AG04449 (cell line): ENCODE results near the gene IGF1R.

ENCODE experiments used
- CTCF ChIA-PET: fragments of 350-600 bp; formaldehyde crosslinking; extraction: SDS; loops from one replicate; lab custom pipeline; 2021; ENCODE audit warnings: antibody characterized with exemption; lab: Yijun Ruan, JAX
- POLR2A ChIA-PET: fragments of 400-600, 350-600 bp; formaldehyde crosslinking; extraction: SDS; loops from one replicate; lab custom pipeline; 2020; ENCODE audit warnings: antibody characterized with exemption, inconsistent platforms; lab: Yijun Ruan, JAX
- DNase-seq: peaks from one replicate; pipeline ENCODE4 v3.0.0-alpha.2; 2010; ENCODE audit warnings: low read depth, low spot score
- H3K4me3 ChIP-seq: 2 replicates; pipeline ENCODE4 v1.5.1; 2011; ENCODE audit warnings: low read depth, mild to moderate bottlenecking, control low read depth, low read length
- CTCF ChIP-seq: IDR thresholded peaks from one replicate; pipeline ENCODE4 v1.5.1; 2011; ENCODE audit warnings: mild to moderate bottlenecking, moderate library complexity, low read length, control low read depth, inconsistent platforms; ENCODE audit not compliant: insufficient read depth; ENCODE audit errors: missing control alignments

IGF1R gene

GRCh38 chr15:98898122-98898521 is 249.8 kb downstream of the IGF1R start:
- no peak for TF ChIP-seq CTCF
- CTCF ChIA-PET = interaction anchor here (1.3 kb wide), 1 partner anchor 17 kb away, joined by 6 read pairs; no protein-coding TSS in a partner anchor
- no peak overlapping the region for H3K4me3 ChIP-seq
- DNase-seq = no peak
- POLR2A ChIA-PET = no interaction called here

- CTCF ChIA-PET = interaction anchor here (0.7 to 1.8 kb wide), 2 partner anchors 19 to 33 kb away, joined by 3 to 6 read pairs; no protein-coding TSS in a partner anchor
- no peak overlapping the region for H3K4me3 ChIP-seq
- DNase-seq = no peak
- TF ChIP-seq CTCF = no peak
- POLR2A ChIA-PET = no interaction called here
These were observed 251.1 kb downstream of the IGF1R start for GRCh38 chr15:98899272-98900021.

- no peak for DNase-seq
- POLR2A ChIA-PET = interaction anchor here (0.8 to 1.0 kb wide), 2 partner anchors 11 to 209 kb away, joined by 3 read pairs; no protein-coding TSS in a partner anchor
- peak overlapping the region; percentile 20 for H3K4me3 ChIP-seq
- TF ChIP-seq CTCF = no peak
- CTCF ChIA-PET = interaction anchor here (1.8 to 3.0 kb wide), 3 partner anchors 20 to 121 kb away, joined by 6 to 12 read pairs (median 7); no protein-coding TSS in a partner anchor
These were observed 252.0 kb downstream of the IGF1R start for GRCh38 chr15:98900356-98900755.

GRCh38 chr15:98901434-98902072 is 253.2 kb downstream of the IGF1R start:
- POLR2A ChIA-PET = interaction anchor here (1.0 kb wide), 1 partner anchor 12 kb away, joined by 3 read pairs; no protein-coding TSS in a partner anchor
- H3K4me3 ChIP-seq = no peak overlapping the region
- DNase-seq = no peak
- CTCF ChIA-PET = interaction anchor here (1.0 to 4.2 kb wide), 5 partner anchors 45 to 381 kb away, joined by 4 to 28 read pairs (median 7); no protein-coding TSS in a partner anchor
- TF ChIP-seq CTCF = no peak

- CTCF ChIA-PET = interaction anchor here (0.9 to 5.7 kb wide), 8 partner anchors 19 to 382 kb away, joined by 3 to 49 read pairs (median 8); no protein-coding TSS in a partner anchor
- H3K4me3 ChIP-seq = no peak overlapping the region
- DNase-seq = no peak
- TF ChIP-seq CTCF = no peak
- POLR2A ChIA-PET = no interaction called here
These were observed 254.6 kb downstream of the IGF1R start for GRCh38 chr15:98902931-98903330.
